Right lung (tissue), 5 donors: Measurements from ENCODE around the gene FMO4. TPM values are rescaled to one million over a fixed set of nuclear protein-coding genes. Genes with fewer than 3 reads are reported as not detected.
"Not testable (repeated sequence)": the region's sequence is repeated elsewhere in the genome, so short reads cannot be mapped to it uniquely, and the experiment has no call there.

Experiments used
- DNase-seq, 2 donors: peaks; one replicate each; pipeline ENCODE4 v3.0.0-alpha.2; 2013
- polyA plus RNA-seq, 5 donors: library from polyadenylated mRNA; unstranded; fragments of 120-200 nt; gene quantifications; one replicate each; pipeline versions ENCODE4 v1.2.1 to v1.2.3, GENCODE V29; 2013; ENCODE audit warnings: inconsistent platforms in 1 of 5, low replicate concordance in 1 of 5; ENCODE audit not compliant: insufficient read length in 5 of 5, insufficient read depth in 1 of 5

FMO4 gene
- polyA plus RNA-seq, 5 donors = 11.8 to 21.5 (median 19.3) TPM

DNA sequence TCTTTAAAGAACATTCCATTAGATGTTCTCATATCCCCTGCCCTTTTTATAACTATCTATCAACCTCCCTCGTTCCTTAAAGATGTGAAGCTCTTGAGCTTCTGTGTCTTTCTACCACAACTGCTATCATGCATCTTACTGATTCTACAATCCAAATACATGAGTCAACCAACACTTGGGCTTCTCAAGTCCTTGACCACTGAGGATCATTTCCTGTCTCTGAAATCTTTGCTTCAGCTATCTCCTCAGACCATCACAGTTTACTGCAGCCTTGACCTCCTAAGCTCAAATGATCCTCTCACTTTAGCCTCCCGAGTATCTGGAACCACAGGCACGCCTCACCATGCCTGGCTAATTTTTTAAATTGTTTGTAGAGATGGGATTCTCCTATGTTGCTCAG, 75.2 kb downstream of the FMO4 start:
- no peak for DNase-seq

DNA sequence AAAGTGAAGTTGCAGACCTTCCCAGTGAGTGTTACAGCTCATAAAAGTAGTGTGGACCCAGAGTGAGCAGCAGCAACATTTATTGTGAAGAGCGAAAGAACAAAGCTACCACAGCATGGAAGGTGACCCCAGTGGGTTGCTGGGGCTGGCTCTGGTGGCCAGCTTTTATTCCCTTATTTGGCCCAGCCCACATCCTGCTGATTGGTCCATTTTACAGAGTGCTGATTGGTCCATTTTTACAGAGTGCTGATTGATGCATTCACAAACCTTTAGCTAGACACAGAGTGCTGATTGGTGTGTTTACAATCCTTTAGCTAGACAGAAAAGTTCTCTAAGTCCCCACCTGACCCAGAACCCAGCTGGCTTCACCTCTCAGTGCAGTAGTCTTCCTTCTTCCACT, 76.8 kb downstream of the FMO4 start:
- not testable (repeated sequence) for DNase-seq

Other genes starting within 250 kb of the FMO4 start
- gene FMO3, start 223.3 kb upstream of the FMO4 start, polyA plus RNA-seq = 1 to 10 TPM in 4 of 5 donors, under 1 TPM in 1; 0.95 to 1.7 (median 1.6) TPM
- 10 to 100 TPM; 12.9 to 32.6 (median 24.9) TPM for gene FMO2, start 128.9 kb upstream of the FMO4 start, polyA plus RNA-seq
- 1 to 10 TPM; 2.2 to 4.8 (median 3.2) TPM for gene FMO1, start 65.7 kb upstream of the FMO4 start, polyA plus RNA-seq
- 100 to 1,000 TPM in 4 of 5 donors, 10 to 100 TPM in 1; 88.3 to 131 (median 121) TPM for gene PRRC2C, start 171.3 kb downstream of the FMO4 start, polyA plus RNA-seq